Measurements from ENCODE around the gene IGLON5. TPM values are rescaled to one million over a fixed set of nuclear protein-coding genes. Genes with fewer than 3 reads are reported as not detected.

The IGLON5 gene
- total RNA-seq, 1 donor, result not detected

DNA sequence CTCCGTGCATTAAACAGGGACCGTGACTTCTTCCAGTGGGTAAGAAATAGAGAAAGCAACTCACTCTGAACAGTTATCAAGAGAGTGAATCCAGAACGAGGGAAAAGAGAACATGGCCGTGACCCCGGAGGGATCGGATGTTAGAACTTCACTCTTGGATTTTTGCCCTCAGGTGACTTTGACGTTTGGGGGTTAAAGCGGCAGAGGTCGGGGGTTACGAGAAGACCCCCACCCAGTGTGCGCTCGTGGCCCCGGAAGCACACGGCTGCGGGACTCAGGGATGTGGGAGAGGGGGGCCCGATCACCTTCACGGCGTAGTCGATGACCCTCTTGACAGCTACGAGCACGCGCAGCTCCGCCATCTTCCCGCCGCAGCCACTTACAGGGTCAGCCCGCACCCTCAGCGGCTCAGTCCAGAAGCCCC is 54.5 kb downstream of the IGLON5 start, which contains the start of gene ETFB:
Gene ETFB, minus strand, starts transcription at position 424 of the 424 bp plus-strand sequence. Its CDS starts 62 bp downstream, at position 362.
- H3K27ac ChIP-seq (ENCODE audit: low read depth, low read length), result peak within 1 kb of the TSS; percentile 98
- peak within 1 kb of the TSS; percentile 100 for H3K4me2 ChIP-seq (ENCODE audit: insufficient read depth, low read length)
- H3K4me3 ChIP-seq (ENCODE audit: insufficient read depth, low read length), result peak within 1 kb of the TSS; percentile 99
- no peaks in the 10 kb centered on the region for H3K27me3 ChIP-seq (ENCODE audit: insufficient read depth, low read length)
- peaks cover 39% of the 10 kb centered on the region for H3K79me2 ChIP-seq (ENCODE audit: insufficient read depth, low read length)
- no peaks in the 10 kb centered on the region for H4K20me1 ChIP-seq (ENCODE audit: insufficient read depth, low read length)
- DNase-seq (ENCODE audit: insufficient read length, low spot score, missing footprints), result no peak
- TF ChIP-seq, protein P1, sequence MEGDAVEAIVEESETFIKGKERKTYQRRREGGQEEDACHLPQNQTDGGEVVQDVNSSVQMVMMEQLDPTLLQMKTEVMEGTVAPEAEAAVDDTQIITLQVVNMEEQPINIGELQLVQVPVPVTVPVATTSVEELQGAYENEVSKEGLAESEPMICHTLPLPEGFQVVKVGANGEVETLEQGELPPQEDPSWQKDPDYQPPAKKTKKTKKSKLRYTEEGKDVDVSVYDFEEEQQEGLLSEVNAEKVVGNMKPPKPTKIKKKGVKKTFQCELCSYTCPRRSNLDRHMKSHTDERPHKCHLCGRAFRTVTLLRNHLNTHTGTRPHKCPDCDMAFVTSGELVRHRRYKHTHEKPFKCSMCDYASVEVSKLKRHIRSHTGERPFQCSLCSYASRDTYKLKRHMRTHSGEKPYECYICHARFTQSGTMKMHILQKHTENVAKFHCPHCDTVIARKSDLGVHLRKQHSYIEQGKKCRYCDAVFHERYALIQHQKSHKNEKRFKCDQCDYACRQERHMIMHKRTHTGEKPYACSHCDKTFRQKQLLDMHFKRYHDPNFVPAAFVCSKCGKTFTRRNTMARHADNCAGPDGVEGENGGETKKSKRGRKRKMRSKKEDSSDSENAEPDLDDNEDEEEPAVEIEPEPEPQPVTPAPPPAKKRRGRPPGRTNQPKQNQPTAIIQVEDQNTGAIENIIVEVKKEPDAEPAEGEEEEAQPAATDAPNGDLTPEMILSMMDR (IDR thresholded peaks at IDR 0.05; ENCODE audit: extremely low read depth, low read depth, low read length), result no peak
- peaks cover 42% of the 10 kb centered on the region for H3K4me1 ChIP-seq (ENCODE audit: insufficient read depth, low read length)
- peak within 1 kb of the TSS; percentile 94 for H2AFZ ChIP-seq (ENCODE audit: low read length)
- no peaks in the 10 kb centered on the region for H3K9me3 ChIP-seq (ENCODE audit: low read depth, low read length)
- H3K36me3 ChIP-seq (ENCODE audit: insufficient read depth, low read length), result no peaks in the 10 kb centered on the region

GRCh38 chr19:51366389-51367254 is 55.2 kb downstream of the IGLON5 start:
- TF ChIP-seq, protein P1 (IDR thresholded peaks at IDR 0.05; ENCODE audit: extremely low read depth, low read depth, low read length), result no peak
- peak overlapping the region; percentile 94 for H2AFZ ChIP-seq (ENCODE audit: low read length)
- H3K27ac ChIP-seq (ENCODE audit: low read depth, low read length), result peak overlapping the region; percentile 70
- peak overlapping the region; percentile 99 for H3K4me3 ChIP-seq (ENCODE audit: insufficient read depth, low read length)
- peaks cover 35% of the 10 kb centered on the region for H3K79me2 ChIP-seq (ENCODE audit: insufficient read depth, low read length)
- H3K27me3 ChIP-seq (ENCODE audit: insufficient read depth, low read length), result no peaks in the 10 kb centered on the region
- H3K4me2 ChIP-seq (ENCODE audit: insufficient read depth, low read length), result peak overlapping the region; percentile 100
- H4K20me1 ChIP-seq (ENCODE audit: insufficient read depth, low read length), result no peaks in the 10 kb centered on the region
- H3K36me3 ChIP-seq (ENCODE audit: insufficient read depth, low read length), result no peaks in the 10 kb centered on the region
- H3K9me3 ChIP-seq (ENCODE audit: low read depth, low read length), result no peaks in the 10 kb centered on the region
- peaks cover 42% of the 10 kb centered on the region for H3K4me1 ChIP-seq (ENCODE audit: insufficient read depth, low read length)
- DNase-seq (ENCODE audit: insufficient read length, low spot score, missing footprints), result peak; percentile 99

- Histone ChIP-seq H2AFZ (ENCODE audit: low read length) (peak overlapping the region; percentile 94), H3K27me3 (ENCODE audit: insufficient read depth, low read length) (no peaks in the 10 kb centered on the region), H3K79me2 (ENCODE audit: insufficient read depth, low read length) (peaks cover 30% of the 10 kb centered on the region), H3K4me3 (ENCODE audit: insufficient read depth, low read length) (peak overlapping the region; percentile 99), H4K20me1 (ENCODE audit: insufficient read depth, low read length) (no peaks in the 10 kb centered on the region), H3K9me3 (ENCODE audit: low read depth, low read length) (no peaks in the 10 kb centered on the region), H3K27ac (ENCODE audit: low read depth, low read length) (peak overlapping the region; percentile 70), H3K4me1 (ENCODE audit: insufficient read depth, low read length) (peaks cover 39% of the 10 kb centered on the region), H3K36me3 (ENCODE audit: insufficient read depth, low read length) (no peaks in the 10 kb centered on the region), H3K4me2 (ENCODE audit: insufficient read depth, low read length) (peak overlapping the region; percentile 100)
- TF ChIP-seq, protein P1 (IDR thresholded peaks at IDR 0.05; ENCODE audit: extremely low read depth, low read depth, low read length), result no peak
- DNase-seq (ENCODE audit: insufficient read length, low spot score, missing footprints), result peak; percentile 62
Measured at GRCh38 chr19:51367255-51367564, 55.8 kb downstream of the IGLON5 start.

Measured in osteoblast (primary cell).